ENCODE measurements around the gene HRH1. TPM values are rescaled to one million over a fixed set of nuclear protein-coding genes. Genes with fewer than 3 reads are reported as not detected.
"Not testable (repeated sequence)": the region's sequence is repeated elsewhere in the genome, so short reads cannot be mapped to it uniquely, and the experiment has no call there.

HRH1 gene
- total RNA-seq, 1 experiment from 2014 or later, result 16.7 TPM

DNA sequence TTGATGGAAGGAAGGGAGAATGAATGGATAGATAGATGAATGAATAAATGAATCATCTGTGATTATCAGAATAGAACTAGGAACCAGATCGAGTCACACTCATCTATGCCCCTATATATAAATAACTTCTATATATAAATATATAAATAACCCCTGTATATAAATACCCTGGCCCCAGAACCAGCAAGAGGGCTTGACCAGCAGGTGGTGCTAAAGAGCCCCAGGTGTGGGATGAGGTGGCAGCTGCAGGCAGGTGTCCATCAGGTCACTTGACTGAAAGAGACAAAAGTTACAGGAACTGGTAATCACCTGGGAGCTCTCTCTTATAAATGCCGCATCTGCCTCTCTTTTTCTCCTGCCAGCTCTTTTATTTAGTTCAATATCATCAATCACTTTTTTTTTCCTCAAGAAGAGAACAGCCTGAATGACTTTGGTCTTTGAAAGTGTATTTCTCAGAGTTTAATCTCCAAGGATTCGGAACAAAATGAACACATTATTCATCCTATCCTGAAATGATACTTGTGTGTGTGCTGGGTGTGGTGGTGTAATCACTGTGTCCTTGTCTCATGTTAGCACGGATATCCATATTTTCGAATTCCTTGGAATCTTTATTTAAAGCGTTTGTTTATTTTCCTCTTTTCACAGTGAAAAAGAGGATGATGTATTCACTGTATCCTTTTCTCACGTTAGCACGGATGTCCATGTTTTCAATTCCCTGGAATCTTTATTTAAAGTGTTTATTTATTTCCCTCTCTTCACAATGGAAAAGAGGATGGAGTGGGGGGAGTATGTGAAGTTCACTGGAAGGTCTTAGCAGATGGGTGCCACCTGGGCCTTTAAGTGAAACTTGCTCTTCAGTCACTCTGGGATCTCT, 82.5 kb downstream of the HRH1 start:
- DNase-seq (ENCODE audit: low read depth), result peak; percentile 42

DNA sequence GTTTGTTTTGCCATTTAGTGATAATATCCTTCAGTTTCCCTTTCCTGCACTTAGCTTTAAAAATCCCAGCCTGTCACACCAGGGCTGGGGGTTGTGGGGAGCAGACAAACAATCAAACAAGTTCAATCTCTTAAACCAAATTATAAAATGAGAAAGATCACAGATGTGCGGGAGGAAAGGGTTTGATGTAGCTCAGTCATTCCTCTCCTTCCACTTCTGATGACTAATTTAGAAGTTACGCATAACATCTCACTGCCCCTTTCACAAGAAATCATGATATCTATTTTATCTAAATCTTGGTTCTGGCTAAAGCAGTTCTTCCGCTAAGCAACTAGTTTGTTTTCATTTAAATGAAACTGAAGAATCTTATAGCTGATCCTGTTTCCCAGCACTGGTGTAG, 83.8 kb downstream of the HRH1 start:
- peak; percentile 93 for DNase-seq (ENCODE audit: low read depth)

DNA sequence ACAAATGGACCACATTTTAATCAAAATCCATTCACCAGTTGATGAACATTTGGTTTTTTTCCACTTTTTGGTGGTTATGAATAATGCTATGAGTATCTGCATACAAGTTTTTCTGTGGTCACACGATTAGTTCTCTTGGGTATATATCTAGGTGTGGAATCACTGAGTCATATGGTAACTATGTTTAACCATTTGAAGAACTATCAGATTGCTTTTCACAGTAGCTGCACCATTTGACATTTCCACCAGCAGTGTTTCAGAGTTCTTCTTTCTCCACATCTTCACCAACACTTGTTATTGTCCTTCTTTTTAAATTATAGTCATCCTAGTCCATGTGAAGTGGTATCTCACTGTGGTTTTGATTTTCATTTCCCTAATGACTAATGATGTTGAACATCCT, 84.6 kb downstream of the HRH1 start:
- peak; percentile 96 for DNase-seq (ENCODE audit: low read depth)

DNA sequence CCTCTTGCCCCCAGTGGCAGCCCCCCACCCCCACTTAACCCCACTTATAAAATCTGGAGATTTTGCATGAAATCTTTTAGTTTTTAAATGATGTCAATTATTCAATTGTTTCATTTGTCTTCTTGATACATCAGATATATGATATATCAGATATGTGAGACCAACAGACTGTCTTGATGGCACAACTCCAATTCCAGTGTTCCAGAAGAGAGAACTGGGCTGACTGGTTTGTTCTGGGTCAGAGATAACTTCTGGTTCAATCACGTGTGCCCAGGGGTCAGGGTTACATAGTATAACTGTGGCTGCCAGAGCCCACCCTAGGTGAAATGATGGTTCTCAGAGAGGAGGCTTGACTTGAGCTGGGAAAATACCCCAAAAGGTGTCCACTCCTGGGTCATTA, 85.5 kb downstream of the HRH1 start:
- DNase-seq (ENCODE audit: low read depth), result no peak

DNA sequence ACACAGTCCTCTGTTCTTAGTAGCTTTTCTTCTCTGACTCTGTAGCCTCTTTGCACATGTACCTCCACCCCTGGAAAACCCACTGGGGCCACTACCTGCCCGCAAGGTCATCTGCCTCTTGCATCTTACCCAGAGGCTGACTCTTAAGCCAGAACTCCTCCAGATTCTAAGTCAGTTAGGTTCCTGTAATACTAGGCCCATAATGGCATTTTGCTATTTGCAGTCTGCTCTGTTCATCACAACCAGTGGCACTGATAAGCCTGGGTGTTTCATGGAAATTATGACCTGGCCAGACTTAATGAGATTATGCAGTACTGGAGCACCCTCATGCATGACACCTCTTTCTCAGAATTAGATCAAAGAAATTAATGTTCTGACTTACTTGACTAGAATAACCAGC, 86.2 kb downstream of the HRH1 start:
- no peak for DNase-seq (ENCODE audit: low read depth)

DNA sequence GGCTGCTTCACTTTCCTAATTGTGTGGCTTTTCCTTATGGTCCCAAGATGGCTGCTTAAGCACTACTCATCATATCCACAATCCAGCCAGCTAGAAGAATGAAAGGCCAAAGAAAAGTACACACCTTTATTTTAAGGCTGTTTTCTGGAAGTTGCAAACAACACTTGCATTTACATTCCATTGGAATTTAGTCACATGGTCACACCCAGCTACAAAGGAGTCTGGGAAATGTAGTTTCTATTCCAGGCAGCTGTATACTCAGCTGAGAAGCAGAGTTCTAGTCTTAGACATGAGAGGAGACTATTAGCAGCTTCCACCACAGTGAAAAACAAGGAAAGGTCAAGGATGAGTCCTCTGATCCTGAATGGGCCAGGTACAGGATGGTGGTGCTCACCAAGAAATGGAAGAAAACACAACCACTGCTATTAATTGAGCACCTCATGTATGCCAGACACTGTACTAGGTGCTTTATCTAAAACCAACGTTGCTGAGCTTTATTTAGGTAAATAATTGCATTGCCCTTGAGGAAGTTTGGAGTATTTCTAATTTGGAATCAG, 89.9 kb downstream of the HRH1 start:
- DNase-seq (ENCODE audit: low read depth), result peak; percentile 38

DNA sequence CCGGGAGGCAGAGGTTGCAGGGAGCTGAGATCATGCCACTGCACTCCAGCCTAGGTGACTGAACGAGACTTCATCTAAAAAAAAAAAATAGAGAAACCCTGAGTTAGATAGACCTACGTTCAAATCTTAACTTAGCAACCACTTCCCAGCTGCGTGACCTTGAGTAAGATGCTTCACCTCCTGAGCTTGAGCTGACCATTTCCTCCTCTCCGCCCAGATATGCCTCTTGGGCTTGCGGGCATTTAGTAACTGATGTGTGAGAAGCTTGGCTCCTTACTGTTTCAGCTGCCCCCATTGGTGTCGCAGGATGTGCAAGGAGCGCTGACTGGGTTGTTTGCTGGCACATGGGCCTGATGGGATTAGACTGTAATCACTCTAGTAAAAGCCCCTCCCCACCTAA, 91.0 kb downstream of the HRH1 start:
- no peak for DNase-seq (ENCODE audit: low read depth)

DNA sequence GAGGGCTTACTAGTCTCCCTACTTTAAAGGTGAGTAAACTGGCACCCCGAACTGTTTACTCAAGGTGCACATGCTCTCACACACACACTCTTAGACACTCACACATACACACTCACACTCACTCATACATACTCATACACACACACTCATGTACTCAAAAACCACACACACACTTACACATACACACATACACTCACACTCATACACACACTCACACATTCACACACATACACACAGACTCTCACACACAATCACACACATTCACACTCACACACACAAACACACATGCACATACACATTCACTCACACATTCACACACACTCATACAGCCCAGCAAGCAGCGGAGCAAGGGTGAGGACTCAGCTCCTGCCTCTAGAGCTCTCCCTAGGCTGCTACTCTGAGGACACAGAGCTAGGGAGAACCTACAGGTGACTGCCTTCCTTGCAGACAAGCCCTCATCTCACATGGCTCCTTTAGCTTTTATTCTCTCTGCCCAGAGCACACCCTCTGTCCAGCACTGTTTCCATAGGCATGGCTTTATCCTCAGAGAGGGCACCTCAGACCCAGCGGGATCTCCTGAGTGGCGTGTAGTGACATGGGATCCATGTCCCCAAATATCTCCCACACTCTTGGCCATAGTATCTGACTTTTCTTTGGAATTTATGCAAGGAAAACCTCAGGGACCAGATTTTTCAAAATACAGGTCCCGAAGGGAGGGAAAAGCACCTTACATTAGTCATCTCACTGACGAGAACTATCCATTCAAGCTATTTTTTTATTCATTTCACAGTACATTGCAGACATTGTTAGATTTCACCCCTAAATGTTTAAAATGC, 91.8 kb downstream of the HRH1 start:
- DNase-seq (ENCODE audit: low read depth), result peak; percentile 59

DNA sequence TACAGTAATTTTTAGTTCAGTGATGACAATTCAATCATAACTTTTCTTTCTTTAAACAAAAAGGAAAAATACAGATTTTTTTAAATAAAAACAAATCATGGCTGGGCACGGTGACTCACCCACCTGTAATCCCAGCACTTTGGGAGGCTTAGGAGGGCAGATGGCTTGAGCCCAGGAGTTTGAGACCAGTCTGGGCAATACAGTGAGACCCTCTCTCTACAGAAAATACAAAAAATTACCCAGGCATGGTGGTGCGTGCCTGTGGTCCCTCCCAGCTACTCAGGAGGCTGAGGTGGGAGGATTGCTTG, 92.3 kb downstream of the HRH1 start:
- DNase-seq (ENCODE audit: low read depth), result peak; percentile 54

DNA sequence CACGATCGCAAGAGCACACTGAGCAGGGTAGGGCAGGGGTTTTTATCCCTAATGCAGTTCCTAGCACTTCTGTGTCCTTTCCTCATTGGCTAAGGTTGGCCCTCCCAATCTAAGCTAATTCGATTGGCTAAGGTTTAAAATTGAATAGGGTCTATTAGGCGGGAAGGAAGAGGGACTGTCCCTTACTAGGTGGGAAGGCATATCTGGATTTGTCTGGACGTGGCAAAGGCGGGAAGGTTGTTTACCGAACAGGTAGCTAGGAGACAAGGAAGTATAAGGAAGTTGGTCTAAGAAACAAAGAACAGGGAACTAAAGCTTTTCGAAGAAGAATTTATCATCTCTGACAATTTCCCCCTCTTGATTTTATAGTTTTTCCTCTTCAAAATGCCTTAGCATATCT, 93.1 kb downstream of the HRH1 start:
- DNase-seq (ENCODE audit: low read depth), result no peak

DNA sequence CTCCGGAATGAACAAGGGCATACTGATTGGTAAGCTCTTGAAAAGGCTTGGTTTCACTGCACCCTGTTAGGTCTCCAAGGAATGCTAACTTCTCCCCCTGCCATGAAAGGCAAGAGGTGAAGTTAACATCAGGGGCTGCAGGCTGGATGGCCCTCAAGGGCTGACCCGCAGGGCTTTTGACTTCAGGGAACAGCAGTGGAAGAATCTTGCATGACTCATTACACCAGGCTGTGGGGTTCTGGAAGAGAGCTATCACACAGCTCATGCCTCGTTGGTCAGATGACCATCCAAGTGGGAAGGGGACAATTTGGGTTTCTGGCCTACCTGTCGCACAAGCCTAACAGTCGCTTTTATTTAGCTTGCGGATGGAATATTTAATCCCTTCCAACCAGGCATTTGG, 94.3 kb downstream of the HRH1 start:
- no peak for DNase-seq (ENCODE audit: low read depth)

DNA sequence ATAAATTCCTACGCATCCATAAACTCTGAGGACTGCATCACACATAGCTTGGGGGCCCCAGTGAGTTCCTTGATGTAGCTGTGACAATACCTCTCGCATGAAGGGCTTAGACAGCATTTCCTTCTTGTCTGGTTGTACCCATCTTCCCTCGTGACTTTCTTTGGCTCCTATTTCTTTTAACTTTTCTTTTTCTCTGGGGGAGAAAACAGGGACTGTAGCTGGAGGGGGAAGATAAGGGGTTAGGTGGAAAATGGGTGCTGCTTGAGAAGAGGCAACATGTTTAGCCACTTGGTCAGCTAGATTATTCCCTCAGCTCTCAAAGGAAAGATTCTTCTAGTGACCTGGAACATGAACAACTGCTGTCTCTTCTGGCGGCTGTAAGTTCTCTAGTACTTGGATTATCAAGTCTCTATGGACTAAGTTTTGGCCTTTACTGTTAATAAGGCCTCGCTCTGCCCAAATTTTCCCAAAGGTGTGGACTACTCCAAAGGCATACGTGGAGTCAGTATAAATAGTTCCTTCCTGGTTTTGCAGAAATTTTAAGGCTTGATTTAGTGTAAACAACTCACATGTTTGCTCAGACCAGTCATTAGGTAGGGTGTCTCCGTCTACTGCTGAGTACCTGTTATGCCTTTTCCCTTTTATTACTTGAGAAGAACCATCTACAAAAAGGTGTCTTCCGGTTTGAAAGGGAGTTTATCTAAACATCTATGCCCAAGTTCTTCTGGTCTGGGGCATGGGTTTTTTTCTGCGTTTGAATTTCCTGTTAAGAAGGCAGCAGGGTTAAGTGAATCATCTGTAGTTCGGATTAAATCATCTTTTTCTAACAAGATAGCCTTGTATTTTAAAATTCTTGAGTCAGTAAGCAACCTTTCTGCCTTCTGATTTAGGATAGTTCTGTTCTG, 96.9 kb downstream of the HRH1 start:
- peak; percentile 48 for DNase-seq (ENCODE audit: low read depth)

DNA sequence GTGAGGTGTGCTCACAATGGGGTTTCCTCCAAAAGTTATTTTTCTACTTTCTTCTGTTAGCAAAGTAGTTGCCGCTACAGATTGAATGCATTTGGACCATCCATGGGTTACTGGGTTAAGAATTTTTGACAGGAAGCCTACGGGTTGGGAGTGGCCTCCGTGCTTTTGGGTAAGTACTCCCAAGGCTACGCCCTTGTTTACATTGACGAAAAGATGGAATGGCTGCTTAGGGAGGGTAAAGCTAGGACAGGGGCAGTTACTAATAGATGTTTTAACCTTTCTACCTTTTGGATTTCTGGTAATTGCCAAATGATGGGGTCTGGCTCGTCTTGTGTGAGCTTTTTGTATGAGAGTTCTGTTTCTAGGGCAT, 97.5 kb downstream of the HRH1 start:
- no peak for DNase-seq (ENCODE audit: low read depth)

DNA sequence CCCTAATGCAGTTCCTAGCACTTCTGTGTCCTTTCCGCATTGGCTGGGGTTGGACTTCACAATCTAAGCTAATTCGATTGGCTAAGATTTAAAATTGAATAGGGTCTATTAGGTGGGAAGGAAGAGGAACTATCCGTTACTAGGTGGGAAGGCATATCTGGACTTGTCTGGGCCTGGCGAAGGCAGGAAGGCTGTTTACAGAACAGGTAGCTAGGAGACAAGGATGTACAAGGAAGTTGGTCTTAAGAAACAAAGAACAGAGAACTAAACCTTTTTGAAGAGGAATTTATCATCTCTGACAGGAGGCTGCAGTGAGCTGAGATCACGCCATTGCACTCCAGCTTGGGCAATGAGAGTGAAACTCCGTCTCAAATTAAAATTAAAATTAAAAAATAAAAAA, 100.6 kb downstream of the HRH1 start:
- DNase-seq (ENCODE audit: low read depth), result no peak

DNA sequence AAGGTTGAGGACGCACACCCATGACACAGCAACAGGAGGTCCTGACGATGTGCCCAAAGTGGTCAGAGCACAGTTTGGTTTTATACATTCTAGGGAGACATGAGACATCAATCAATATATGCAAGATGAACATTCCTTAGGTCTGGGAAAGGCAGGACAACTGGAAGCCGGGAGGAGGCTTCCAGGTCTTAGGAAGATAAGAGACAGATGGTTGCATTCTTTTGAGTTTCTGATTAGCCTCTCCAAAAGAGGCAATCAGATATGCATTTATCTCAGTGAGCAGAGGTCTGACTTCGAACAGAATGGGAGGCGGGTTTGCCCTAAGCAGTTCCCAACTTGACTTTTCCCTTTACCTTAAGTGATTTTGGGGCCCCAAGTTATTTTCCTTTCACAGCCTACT, 101.2 kb downstream of the HRH1 start:
- DNase-seq (ENCODE audit: low read depth), result not testable (repeated sequence)

DNA sequence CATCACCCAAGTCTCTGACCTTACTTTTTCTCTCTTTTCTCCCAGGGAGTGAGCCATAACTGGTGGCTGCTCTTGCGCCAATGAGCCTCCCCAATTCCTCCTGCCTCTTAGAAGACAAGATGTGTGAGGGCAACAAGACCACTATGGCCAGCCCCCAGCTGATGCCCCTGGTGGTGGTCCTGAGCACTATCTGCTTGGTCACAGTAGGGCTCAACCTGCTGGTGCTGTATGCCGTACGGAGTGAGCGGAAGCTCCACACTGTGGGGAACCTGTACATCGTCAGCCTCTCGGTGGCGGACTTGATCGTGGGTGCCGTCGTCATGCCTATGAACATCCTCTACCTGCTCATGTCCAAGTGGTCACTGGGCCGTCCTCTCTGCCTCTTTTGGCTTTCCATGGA, 104.7 kb downstream of the HRH1 start:
- no peak for DNase-seq (ENCODE audit: low read depth)

DNA sequence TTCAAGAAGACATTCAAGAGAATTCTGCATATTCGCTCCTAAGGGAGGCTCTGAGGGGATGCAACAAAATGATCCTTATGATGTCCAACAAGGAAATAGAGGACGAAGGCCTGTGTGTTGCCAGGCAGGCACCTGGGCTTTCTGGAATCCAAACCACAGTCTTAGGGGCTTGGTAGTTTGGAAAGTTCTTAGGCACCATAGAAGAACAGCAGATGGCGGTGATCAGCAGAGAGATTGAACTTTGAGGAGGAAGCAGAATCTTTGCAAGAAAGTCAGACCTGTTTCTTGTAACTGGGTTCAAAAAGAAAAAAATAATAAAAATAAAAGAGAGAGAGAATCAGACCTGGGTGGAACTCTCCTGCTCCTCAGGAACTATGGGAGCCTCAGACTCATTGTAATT, 106.2 kb downstream of the HRH1 start:
- DNase-seq (ENCODE audit: low read depth), result no peak

DNA sequence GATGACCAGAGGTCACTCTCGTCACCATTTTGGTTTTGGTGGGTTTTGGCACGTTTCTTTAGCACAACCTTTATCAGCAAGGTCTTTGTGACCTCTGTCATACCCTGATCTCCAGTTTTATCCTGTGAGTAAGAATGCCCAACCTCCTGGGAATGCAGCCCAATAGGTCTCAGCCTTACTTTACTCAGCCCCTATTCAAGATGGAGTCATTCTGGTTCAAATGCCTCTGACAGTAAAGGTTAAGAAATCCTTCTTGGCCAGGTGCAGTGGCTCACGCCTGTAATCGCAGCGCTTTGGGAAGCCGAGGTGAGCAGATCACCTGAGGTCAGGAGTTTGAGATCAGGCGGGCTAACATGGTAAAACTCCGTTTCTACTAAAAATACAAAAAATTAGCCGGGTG, 114.7 kb downstream of the HRH1 start:
- DNase-seq (ENCODE audit: low read depth), result no peak

DNA sequence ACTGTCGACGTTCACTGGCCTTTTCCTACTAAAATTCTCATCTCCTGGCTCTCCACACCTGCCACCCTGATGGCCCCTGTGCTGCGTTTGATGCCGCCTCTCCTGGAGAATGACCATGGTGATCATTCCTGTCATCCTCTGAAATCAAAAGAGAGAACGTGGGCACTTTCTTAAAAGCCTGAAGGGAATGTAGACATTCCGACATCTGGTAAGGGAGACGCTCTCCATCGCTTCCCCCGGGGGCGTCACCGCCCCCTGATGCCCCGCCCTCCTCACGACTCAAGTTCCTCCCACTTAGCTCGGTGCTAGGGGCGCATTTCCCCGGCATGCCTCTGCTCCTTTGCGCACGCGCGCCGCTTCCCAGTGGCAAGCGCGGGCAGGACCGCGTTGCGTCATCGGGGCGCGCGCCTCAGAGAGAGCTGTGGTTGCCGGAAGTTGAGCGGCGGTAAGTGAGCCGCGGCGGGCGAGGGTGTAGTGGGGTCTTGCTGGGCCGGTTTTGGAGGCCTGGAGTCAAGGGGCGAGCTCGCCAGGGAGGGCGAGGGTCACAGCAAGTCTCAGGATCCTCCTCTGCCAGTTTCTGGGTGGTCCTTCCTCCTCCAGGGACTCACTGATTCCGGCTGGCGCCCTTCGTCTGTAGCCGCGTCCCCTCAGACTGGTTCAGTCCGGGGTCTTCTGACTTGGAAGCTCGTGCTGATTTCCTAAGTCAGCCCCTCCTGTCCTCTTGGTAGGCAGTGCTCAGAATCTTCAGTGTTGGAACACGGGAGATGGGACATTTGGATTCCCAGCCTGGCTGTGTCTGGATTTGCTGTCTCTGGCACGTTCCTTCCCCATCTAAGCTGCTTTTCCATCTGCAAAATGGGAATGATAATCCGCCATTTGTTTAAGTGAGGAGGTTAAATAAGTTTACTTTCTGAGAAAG, 118.0 kb downstream of the HRH1 start, which contains the start of gene ATG7:
Gene ATG7 (plus strand): TSS at position 412 of the 919 bp plus-strand sequence. CDS start 26,299 bp downstream, outside the sequence.
- DNase-seq (ENCODE audit: low read depth), result peak; percentile 95

DNA sequence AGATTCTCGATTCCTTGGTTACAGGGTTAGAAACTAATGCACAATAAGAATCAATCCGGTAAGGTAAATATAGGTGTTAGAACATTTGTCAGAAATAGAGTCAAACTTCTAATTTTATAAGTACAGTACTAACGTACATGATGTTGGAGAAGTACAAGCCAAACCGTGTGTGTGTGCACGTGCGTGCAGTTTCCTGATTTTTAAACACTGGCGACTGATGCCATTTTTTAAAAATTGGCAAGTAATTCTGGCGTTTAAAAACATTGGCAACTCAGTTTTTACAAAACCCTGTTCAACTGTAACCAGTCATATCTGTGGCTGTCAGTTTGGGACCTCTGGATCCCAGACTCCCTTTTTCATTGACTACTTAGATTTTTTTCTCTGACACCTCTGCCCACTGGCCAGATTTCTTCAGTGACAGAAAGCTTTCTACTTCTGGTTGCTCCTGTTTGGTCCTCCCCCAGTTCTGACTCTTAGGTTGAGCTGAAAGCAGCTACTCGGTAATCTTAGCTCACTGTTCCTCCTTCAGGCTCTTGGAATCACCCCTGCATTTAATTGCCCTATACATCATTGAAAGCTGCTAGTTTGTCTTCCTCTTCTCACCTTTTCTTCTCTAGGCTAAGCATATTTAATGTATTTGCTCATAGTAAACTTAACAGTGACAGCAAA, 118.7 kb downstream of the HRH1 start:
- no peak for DNase-seq (ENCODE audit: low read depth)

Data from HT1080 (cell line).